Dedifferentiated amniotic fluid mesenchymal stem cell (primary cell): ENCODE measurements around the gene MTCH1.

Experiments
- DNase-seq: peaks from one replicate; pipeline ENCODE4 v3.0.0-alpha.2; 2016; ENCODE audit errors: extremely low spot score

MTCH1 gene

DNA sequence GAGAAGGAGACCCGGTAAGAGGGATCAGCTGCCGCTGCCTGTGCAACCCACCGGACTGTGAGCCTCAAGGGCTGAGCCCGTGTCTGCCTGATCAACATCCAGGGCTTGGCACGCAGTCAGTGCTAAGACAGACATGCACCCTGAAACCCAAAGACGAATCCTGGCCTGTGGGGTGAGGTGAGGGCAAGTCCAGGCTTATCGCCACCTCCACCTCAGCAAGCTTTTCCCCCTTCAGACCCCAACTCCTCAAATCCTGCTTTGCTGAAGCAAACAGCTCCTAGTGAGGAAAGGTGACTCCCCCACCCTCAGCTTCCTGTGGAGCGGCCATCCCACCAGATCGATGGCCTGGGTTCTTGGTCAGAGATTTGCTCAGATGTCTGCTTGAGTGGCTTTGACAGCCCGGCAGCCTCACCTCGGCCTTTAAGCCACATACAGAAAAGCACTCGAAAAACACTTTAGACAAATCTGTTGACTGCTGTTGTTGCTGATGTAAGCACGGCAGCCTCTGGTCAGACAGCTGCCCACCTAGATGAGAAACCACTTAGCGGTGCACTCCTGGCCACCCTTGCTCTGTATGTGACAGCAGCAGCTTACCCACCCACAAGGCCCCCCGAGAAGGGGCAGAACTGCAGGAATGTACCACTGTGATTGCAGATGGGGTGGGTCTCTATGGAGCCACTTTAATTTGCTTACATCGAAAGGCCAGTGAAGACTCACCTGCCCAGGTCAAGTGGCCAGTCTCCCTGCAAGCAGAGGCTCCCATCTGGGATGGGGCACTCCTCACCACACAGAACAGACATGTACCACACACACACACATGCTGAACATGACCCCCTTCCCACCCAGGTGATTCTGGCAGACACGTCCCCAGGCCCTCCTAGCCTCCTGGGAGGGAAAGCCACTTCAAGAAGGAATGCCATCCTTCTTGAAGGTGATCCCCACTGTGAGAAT is 14.8 kb downstream of the MTCH1 start:
- no peak for DNase-seq

DNA sequence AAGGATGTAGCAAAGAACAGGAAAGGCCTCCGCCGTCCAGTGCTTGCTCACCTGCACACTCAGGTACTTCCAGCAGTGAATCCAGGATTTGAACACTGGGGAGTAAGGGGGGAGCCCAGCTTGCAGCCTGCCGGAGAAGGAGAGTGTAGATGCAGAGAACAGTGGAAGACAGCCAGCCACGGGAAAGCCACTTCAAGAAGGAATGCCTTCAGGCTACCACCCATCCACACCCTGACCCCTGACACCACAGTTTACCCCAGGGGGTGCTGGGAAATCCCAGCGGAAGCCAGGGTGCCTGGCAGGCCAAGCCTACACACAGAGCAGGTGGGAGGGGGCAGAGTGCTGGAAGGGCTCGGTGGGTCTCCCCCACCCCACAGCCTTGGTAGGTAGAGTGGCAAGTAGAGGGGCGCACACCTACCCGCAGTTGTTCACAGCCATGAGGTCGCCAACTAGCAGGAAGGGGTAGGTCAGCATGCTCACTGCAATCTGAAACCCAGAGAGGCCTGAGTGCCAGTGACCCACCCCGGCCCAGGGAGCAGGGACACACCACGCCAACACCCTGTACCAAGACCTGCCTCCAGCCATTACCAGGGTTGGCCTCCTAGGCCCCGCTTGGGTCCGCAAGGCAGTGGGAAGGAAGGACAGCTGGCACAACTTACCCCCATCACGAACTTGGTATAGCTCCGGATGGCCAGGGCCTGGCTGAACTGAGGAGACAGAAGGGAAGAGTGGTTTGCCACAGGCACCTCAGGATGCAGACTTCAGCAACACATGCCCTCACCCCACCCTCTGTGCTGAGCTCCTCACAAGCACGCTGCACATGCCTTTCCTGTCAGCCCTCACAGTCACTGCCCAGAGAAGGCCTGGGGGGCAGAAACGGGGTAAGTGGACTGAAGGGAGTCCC is 15.8 kb downstream of the MTCH1 start:
- no peak for DNase-seq

DNA sequence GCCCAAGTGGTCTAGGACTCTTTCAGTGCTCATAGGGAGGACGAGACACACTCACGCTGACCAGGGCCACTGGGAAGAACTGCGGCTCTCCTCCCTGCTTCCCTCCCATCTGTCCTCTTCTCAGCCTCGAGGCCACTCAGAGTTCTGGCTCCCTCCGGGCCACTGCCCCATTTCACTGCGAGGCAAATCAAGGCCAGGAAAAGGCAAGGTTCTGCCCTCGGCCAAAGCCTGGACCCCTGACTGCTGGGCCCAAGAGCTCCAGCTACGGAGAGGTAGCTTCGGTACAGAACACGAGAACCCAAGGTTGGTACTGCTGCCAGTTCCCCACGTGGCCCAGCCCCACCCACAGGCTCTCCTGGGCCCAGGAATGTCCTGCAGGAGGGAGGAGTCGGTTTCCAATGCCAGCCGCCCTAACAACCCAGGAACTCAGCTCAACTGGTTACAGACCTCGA is 16.7 kb downstream of the MTCH1 start:
- no peak for DNase-seq

DNA sequence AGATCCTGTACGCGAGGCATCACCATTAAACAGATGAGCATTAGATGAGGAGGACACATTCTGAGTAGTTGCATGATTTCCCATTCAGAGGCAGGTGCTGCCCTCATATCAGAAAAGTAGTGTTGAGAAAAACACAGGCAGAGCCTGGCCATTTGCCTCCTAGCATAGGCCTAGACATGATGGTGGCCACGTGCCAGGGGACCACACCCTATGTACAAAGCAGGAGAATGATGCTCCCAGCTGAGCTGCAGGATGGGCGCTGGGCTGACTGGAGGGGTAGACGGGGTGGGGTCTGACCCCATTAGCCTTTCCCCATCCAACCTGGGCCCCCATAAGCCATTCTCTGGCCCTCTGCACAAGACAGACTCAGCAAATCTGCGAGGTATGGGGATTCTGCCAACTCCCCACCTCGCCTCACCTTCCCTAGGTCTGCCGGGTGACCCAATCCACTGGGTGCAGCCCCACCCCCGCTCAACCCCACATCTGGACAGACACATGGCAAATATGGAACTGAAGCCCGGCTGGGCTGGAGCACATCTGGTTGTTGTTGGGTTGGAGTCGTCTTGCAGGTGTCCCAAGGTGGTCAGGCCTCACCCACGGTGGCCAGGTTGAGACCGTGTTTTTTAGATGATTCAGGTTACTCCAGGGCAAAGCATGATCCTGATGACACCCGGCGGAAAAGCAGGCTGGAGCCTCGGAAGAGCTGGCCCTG is 17.6 kb downstream of the MTCH1 start:
- DNase-seq: no peak

DNA sequence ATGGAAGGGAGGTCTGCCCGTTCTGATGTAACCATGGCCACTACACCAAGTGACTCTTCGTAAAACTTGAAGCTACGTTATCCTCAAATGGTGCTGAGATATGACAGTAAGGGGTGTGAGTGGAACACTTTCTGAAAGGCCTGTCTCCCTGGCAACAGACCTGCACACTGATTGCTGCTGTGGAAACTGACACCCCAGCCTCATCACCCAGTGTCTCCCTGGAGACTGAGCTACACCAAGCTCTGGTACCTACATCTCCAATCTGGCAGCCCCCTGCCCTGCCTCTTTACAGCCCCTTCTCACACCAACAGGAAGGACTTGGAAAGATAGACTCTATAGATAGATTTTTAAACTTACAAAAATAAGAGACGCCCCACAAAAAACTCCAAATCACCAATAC is 18.2 kb downstream of the MTCH1 start:
- no peak for DNase-seq

DNA sequence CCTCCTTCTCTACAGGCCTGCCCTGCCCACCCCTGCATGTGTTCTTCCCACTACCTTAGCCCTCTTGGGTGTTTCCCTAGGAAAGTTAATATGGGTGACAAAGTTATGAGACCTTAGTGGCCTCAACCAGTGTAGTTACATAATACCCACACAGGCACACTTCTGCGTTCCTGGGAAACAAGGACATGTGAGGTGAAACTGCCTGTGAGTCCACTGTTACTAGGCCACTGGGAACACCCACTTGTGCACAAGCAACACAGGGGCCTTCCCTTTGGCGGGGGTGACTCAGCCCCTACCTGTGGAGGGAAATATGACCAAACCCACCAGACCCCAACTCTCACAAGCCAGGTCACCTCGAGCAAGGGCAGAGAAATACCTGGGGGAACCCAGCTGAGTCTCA is 18.7 kb downstream of the MTCH1 start:
- DNase-seq: no peak

DNA sequence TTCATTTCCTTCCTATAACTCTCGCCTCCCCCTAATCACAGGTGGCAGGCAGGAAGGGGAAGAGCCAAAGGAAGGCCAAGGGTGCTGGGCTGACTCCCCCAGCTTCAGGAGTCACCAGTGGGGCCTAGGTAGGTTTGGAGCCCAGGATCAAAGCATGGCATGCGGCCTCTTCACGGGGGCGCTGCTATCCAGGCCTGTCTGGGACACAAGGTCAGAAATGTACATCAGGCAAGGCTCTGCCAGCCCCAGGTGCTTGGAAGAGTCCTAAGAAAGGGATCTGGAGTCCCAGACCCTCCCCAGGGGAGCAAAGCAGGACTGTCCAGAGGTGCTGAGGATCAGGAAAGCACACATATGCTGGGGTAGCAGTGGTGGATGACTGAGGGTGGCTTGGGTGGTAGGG is 21.1 kb downstream of the MTCH1 start:
- no peak for DNase-seq

DNA sequence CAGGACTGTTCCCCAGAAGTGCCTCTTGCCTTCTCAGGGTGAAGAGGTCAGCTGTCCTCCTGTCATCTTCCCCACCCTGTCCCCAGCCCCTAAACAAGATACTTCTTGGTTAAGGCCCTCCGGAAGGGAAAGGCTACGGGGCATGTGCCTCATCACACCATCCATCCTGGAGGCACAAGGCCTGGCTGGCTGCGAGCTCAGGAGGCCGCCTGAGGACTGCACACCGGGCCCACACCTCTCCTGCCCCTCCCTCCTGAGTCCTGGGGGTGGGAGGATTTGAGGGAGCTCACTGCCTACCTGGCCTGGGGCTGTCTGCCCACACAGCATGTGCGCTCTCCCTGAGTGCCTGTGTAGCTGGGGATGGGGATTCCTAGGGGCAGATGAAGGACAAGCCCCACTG is 21.6 kb downstream of the MTCH1 start:
- DNase-seq: no peak

DNA sequence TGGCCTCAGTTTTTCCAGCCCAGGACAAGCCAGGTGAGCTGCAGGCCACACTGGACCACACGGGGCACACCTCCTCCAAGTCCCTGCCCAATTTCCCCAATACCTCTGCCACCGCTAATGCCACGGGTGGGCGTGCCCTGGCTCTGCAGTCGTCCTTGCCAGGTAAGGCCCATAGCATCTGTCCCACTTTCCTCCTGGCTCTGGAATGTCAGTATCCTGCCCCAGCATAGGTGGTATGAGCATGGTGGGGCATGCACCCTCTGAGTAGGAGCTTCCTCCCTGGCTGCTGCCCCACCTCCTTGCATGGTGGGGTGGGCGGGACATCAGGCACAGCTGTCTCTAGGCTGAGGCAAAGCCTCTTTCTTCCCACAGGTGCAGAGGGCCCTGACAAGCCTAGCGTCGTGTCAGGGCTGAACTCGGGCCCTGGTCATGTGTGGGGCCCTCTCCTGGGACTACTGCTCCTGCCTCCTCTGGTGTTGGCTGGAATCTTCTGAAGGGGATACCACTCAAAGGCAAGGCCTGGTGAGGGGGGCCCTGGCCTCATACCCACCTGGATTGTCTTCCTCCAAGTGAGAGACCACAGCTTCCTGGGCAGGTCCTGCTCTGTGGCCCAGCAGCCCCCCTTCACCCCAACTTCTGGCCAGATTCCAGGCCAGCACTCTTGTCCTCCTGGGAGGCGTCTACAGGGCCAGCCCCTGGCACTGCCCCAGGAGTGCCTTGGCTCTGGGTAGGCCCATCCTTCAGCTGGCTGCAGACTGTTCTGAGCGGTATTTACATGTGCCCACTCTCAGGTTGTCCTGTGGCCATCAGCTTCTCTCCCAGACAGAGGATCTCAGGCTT is 22.3 kb downstream of the MTCH1 start:
- DNase-seq: no peak

DNA sequence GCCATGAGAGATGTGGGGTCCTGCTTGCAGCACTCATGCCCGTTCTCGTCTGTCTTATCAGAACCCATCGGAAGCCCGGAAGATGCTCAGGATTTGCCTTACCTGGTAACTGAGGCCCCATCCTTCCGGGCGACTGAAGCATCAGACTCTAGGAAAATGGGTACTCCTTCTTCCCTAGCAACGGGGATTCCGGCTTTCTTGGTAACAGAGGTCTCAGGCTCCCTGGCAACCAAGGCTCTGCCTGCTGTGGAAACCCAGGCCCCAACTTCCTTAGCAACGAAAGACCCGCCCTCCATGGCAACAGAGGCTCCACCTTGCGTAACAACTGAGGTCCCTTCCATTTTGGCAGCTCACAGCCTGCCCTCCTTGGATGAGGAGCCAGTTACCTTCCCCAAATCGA is 23.1 kb downstream of the MTCH1 start:
- DNase-seq: no peak

DNA sequence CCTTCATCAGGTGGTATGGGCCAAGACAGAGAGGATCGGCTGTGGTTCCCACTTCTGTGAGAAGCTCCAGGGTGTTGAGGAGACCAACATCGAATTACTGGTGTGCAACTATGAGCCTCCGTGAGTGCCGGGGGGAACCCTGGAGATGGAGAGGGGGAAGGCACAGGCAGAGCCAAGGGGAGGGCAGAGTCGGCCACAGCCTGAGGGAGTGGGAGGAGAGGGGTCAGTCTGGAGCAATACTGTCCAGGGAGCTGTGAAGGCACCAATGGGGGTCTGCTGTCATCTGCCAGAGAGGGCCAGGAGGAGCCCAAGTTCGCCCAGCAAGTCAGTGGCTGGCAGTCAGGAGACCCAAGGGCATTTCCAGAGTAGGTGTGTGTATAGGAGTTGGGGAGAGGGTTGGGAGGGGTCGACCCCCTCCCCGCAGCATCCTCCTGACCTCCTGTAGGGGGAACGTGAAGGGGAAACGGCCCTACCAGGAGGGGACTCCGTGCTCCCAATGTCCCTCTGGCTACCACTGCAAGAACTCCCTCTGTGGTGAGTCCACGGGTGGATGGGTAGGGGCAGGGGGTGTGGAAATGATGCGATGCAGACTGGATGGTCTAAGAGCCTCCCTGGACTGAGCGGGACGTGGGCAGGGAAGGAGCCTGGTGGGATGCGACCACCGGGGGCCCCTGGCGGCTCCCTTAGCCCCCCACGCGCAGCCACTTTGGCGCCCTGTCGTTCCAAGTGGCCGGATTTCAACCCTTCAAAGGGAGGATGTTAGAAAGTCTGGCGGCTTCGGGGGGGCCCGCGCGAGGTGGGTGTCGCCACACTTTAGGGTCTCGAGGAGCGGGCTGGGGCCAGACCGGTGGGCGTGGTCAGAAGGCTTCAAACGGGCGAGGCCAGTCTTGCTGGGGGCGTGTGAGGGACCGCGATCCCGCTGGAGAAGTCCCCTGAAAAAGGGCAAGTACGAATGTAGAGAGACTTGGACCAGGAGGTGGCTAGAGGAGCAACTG is 24.3 kb downstream of the MTCH1 start:
- DNase-seq: no peak

DNA sequence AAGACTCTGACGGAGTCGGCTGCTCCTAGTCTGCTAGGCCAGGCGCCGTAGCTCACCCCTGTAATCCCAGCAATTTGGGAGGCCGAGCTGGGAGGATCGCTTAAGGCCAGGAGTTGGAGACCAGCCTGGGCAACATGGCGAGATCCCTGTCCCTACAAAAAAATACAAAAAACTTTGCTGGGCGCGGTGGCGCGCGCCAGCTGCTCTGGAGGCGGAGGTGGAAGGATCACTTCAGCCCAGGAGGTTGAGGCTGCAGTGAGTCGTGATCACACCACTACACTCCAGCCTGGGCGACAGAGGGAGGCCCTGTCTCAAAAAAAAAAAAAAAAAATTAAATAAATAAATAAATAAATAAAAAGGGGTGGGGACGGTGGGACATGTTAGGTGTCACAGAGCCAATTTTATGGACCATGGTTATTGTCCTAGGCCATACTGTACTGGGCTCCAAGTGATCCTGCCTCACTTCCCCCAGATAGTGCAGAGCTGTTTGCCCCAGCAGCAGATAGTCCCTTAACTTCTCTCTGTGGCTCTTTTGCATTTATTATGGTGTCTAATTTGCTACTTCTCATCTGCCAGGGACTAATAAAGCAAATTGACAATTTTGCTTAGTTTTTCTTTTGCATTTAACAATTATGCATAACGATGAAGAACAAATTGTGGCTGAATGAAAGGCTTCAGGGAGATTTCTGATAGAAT is 26.3 kb downstream of the MTCH1 start:
- DNase-seq: no peak

DNA sequence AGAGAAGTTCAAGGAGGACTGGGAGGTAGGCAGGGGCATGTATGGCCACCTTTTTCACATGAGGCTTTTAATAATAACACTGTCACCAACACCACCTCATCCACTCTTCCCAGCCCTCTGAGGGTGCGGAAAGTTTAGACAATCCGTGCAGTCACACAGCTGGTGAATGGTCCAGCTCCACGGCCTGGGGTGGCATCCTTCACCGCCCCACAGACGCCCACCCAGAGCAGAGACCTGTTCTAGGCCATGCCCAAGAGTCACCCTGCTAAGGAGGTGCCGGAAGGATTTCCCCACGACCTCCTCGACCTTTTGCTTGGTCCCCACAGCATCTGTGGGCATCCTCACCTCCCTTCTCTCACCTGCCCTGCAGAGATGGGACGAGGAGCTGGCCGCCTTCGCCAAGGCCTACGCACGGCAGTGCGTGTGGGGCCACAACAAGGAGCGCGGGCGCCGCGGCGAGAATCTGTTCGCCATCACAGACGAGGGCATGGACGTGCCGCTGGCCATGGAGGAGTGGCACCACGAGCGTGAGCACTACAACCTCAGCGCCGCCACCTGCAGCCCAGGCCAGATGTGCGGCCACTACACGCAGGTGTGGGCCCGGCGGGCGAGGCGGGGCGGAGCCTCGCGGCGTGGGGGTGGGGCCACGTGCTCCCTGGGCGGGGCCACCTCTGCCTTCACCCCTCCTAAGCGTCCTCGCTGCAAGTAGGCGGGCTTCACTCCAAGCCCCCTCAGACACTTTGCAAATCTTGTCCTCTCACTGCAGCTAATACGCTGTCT is 27.0 kb downstream of the MTCH1 start:
- DNase-seq: no peak

DNA sequence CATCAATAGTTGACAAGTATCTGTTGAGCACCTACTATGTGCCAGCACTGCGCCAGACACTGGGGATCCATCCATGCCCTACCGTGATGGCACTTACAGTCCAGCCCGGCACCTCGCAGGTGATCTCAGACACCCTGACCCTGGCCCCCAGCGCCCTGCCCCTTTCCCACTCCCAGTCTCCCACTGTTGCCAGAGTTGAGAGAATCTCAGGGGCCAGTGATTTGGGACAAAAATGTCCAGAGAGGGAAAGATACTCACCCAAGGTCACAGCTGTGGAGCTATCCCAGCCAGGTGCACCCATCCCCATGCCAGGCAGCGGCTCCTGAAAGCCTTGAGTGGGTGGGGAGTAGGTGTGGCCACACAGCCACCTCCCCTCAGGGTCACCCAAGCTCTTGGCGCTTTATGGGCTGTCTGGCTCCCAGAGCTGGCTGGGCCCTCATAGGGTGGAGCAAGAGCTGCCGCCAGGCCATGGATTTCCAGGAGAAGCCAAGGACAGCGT is 28.2 kb downstream of the MTCH1 start:
- DNase-seq: no peak

DNA sequence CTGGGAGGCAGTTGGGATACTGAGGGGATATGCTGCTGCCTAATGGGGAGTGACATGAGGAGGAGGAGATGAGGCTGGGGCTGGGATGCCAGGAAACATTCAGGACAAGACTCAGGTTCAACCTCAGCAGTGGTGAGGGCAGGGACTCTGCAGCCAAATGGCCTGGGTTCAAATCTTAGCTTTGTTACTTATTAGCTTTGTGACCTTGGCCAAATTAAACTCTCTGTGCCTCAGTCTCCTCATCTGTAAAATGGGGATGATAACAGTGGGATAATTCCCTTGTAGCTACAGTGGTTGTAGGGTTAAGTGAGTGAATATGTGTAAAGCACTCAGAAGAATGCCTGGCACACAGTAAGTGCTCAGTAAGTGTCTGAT is 29.6 kb downstream of the MTCH1 start:
- DNase-seq: no peak

DNA sequence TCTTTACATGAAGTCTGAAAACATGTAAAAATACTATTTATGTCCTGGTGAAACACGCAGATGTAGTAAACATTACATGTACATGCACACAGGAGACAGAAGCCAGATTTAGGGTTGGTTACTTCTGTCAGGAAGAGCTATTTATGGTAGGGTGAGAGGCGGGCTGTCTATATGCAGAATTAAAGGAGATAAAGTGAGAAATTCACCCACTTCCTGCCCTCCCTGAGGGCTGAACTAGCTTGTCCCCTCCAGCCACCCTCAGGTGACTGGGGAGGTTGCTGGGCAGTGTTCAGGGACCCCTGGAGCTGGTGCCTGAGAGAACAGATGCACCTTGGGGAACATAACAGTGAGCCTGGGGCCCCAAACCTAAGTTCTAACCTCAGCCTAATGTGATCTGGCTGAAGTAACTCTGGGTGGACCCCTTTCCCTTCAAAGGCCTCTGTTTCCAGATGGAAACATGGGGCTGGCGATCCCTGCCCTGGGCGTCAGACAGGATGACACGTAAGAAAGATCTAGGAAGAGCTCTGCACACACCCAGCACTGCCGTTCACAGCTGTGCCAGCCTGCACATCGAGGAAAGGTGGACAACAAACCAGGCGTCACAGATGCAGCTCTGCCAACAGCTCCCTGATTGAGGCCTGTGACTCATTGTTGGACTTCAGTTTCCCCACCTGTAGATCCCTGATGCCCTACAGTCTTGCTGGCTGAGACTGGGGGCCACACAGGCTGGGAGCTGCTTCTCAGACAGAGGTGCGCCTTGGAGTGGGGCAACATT is 30.1 kb downstream of the MTCH1 start:
- DNase-seq: no peak

DNA sequence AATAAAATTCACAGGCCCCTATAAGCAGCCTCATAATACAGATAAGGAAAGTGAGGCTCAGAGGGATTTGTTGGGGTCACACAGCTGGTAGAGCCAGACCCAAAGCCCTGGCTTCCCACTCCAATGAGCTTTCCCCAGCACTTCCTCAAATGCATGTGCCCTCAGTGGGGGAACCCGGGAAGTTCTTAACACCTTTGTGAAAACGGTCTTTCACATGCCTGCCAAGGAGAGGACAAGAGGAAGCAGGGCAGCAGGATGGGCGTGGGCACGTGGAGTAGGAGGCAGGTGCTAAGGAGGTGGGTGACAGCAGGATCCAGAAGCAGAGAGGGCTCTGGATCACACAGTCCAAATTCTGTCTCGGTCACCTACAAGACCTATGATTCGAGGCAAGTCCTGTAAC is 30.9 kb downstream of the MTCH1 start:
- no peak for DNase-seq
